Lower leg skin (tissue), 4 donors: ENCODE data around the gene TNPO1. TPM values are rescaled to one million over a fixed set of nuclear protein-coding genes. Genes with fewer than 3 reads are reported as not detected.

ENCODE experiments used
- DNase-seq, 2 donors: peaks; one replicate each; pipeline ENCODE4 v3.0.0-alpha.2; 2019; ENCODE audit warnings: low spot score in 2 of 2
- H3K4me3 ChIP-seq: fragments of 200-600 bp; sonication (generic); 2 replicates; pipeline ENCODE4 v1.5.1; 2017; ENCODE audit warnings: mild to moderate bottlenecking, low read depth; ENCODE audit not compliant: poor library complexity, severe bottlenecking
- CTCF ChIP-seq, 3 donors: fragments of 450-650 bp; IDR thresholded peaks; one replicate each; pipeline ENCODE4 v1.5.1; 2016; ENCODE audit warnings: antibody characterized with exemption in 3 of 3, mild to moderate bottlenecking in 3 of 3, moderate library complexity in 2 of 3
- POLR2A ChIP-seq, 2 donors: fragments of 450-650 bp; IDR thresholded peaks; one replicate each; pipeline ENCODE4 v1.6.1; 2016 to 2017; ENCODE audit warnings: antibody characterized with exemption in 2 of 2, mild to moderate bottlenecking in 1 of 2, moderate library complexity in 1 of 2
- WGBS, 2 donors: methylation state at CpG; one replicate each; pipeline ENCODE4 v1.1.5; 2018; 5-methylcytosine and 5-hydroxymethylcytosine counted together
- intact Hi-C: fragments of 100-400 bp; cut with DNase I; formaldehyde crosslinking; loops from one replicate; pipeline ENCODE4 v1.15.0; 2023; ENCODE audit warnings: low total_unique reads
- total RNA-seq, 4 donors: library from RNA; depleted of rRNA; stranded (reverse); fragments of >200 nt; gene quantifications; one replicate each; pipeline ENCODE4 v1.1.0, GENCODE V29; 2016

Gene TNPO1
- 10 to 100 TPM; 55.5 to 83.4 (median 66.2) TPM for total RNA-seq

GRCh38 chr5:72816284-72817075 is at the start of gene TNPO1:
TSS of gene TNPO1 (plus strand) at chr5:72816661. CDS start at chr5:72816738, 77 bp downstream.
- intact Hi-C loops = no loop called here
- DNase-seq = peak; percentile 89 to 98
- H3K4me3 ChIP-seq = peak within 1 kb of the TSS; percentile 86
- TF ChIP-seq CTCF (IDR thresholded peaks at IDR 0.05) = no peak
- peak in 1 of 2 donors; percentile 68 for TF ChIP-seq POLR2A (IDR thresholded peaks at IDR 0.05)
- 0% methylated on average over 25 to 79 of the region's 93 CpGs for WGBS, 2 donors

- no peak overlapping the region for H3K4me3 ChIP-seq
- WGBS, 2 donors = 74 to 80% methylated on average over 7 of the region's 7 CpGs
- TF ChIP-seq POLR2A (IDR thresholded peaks at IDR 0.05) (no peak), CTCF (IDR thresholded peaks at IDR 0.05) (no peak)
- intact Hi-C loops = no loop called here
- DNase-seq = no peak
Observed at GRCh38 chr5:72767289-72768010, 49.0 kb upstream of the TNPO1 start.

GRCh38 chr5:72770266-72770665 is 46.2 kb upstream of the TNPO1 start:
- TF ChIP-seq CTCF (IDR thresholded peaks at IDR 0.05) = no peak
- TF ChIP-seq POLR2A (IDR thresholded peaks at IDR 0.05) = no peak
- H3K4me3 ChIP-seq = no peak overlapping the region
- intact Hi-C loops = no loop called here
- DNase-seq = no peak
- WGBS, 2 donors = 93 to 98% methylated on average over 4 of the region's 4 CpGs

- intact Hi-C loops = no loop called here
- no peak overlapping the region for H3K4me3 ChIP-seq
- TF ChIP-seq POLR2A (IDR thresholded peaks at IDR 0.05) = no peak
- TF ChIP-seq CTCF (IDR thresholded peaks at IDR 0.05) = no peak
- DNase-seq = no peak
- WGBS, 2 donors = 93% methylated on average over 1 of the region's 1 CpG
Observed at GRCh38 chr5:72776684-72777083, 39.8 kb upstream of the TNPO1 start.

DNA sequence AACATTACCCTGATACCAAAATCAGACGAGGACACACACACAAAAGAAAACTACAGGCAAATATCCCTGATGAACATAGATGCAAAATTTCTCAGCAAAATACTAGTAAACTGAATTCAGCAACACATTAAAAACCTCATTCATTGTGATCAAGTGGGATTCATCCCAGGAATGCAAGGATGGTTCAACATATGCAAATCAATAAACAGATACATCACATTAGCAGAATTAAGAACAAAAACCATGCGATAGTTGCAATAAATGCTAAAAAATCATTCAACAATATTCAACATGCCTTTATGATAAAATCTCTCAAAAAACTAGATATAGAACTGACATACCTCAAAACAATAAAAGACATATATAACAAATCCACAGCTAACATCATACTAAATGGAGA is 36.9 kb upstream of the TNPO1 start:
- no peak for DNase-seq
- intact Hi-C loops = no loop called here
- H3K4me3 ChIP-seq = no peak overlapping the region
- no peak for TF ChIP-seq CTCF (IDR thresholded peaks at IDR 0.05)
- no peak for TF ChIP-seq POLR2A (IDR thresholded peaks at IDR 0.05)
- WGBS, 2 donors = 72 to 99% methylated on average over 2 of the region's 2 CpGs
